GM12874 (cell line): ENCODE results near the gene SERPINA10.

ENCODE experiments used
- TF ChIP-seq, protein P1 (sequence below): IDR thresholded peaks from 2 replicates; pipeline ENCODE4 v1.5.1; 2011; ENCODE audit warnings: low read depth, mild to moderate bottlenecking, control low read depth, low read length, moderate library complexity; ENCODE audit not compliant: insufficient read depth

Gene SERPINA10

GRCh38 chr14:94313991-94314655, 21.1 kb upstream of the SERPINA10 start:
- TF ChIP-seq, protein P1, sequence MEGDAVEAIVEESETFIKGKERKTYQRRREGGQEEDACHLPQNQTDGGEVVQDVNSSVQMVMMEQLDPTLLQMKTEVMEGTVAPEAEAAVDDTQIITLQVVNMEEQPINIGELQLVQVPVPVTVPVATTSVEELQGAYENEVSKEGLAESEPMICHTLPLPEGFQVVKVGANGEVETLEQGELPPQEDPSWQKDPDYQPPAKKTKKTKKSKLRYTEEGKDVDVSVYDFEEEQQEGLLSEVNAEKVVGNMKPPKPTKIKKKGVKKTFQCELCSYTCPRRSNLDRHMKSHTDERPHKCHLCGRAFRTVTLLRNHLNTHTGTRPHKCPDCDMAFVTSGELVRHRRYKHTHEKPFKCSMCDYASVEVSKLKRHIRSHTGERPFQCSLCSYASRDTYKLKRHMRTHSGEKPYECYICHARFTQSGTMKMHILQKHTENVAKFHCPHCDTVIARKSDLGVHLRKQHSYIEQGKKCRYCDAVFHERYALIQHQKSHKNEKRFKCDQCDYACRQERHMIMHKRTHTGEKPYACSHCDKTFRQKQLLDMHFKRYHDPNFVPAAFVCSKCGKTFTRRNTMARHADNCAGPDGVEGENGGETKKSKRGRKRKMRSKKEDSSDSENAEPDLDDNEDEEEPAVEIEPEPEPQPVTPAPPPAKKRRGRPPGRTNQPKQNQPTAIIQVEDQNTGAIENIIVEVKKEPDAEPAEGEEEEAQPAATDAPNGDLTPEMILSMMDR, result no peak

GRCh38 chr14:94312481-94313246, 19.6 kb upstream of the SERPINA10 start:
- TF ChIP-seq, protein P1, result no peak

- TF ChIP-seq, protein P1, result no peak
These were observed 17.2 kb upstream of the SERPINA10 start for GRCh38 chr14:94310248-94310647.

DNA sequence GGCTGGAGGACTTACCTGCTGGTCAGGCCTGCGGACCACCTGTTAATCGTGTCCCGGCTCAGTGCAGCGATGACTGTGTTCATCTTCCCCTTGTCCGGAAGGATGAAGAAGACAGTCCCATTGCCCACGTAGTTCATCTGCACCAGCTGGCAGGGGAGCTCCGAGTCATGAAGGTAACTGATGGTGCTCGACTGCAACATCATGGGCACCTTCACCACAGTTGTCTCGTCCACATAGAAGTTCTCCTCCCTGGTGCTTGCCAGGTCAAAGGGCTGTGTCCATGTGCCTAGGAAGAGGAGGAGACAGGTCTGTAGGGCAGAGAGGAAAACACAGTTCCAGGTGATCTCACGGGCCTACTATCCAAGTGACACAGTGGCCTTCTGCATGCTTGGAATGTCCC, 16.7 kb upstream of the SERPINA10 start:
- TF ChIP-seq, protein P1, result no peak

DNA sequence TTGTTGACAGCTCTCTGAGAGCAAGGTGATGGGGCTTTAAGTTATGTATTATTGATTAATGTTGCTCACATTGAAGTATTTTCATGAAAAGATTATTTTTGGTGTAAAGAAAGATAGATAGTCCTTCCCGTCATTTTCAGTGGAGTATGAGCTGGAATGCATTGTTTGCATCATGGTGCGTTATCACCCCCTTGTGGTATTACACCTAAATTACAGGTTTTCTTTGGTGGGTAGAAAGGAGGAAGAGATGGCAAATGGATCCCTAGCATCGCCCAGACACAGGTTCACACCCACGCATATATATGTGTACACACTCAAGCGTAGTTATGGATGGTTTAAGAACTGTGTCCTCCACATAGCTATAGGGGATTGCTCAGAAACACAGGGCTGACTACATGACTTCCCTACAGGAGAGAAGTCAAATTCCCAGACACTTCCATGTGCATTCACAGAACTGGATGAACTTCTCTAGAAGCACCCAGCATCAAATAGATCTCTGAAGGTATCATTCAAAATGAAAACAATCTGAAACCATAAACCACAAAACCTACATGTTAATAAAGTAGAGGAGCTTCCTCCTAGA, 14.4 kb upstream of the SERPINA10 start:
- TF ChIP-seq, protein P1, result peak; percentile 10; the same call in 1 of the 2 replicates

GRCh38 chr14:94306047-94306978, 13.2 kb upstream of the SERPINA10 start:
- TF ChIP-seq, protein P1, result no peak

GRCh38 chr14:94305620-94306019, 12.6 kb upstream of the SERPINA10 start:
- TF ChIP-seq, protein P1, result no peak
